ENCODE data around the gene DHFR2. TPM values are rescaled to one million over a fixed set of nuclear protein-coding genes. Genes with fewer than 3 reads are reported as not detected.

DHFR2 gene
- total and polyA plus RNA-seq, 2 donors (not counting 1 experiment from before 2014, with no cell fraction given): 0.91 to 8.1 TPM

GRCh38 chr3:94089126-94089525, 26.4 kb upstream of the DHFR2 start:
- Histone ChIP-seq H2AFZ (ENCODE audit: insufficient read depth, low read depth, low read length, poor library complexity, severe bottlenecking) (no peak overlapping the region), H3K9me3 (ENCODE audit: control extremely low read depth in 1 of 3, control insufficient read depth in 2 of 3, insufficient read depth in 1 of 3, low read length in 2 of 3) (no peaks in the 10 kb centered on the region), H3K4me2 (replicated peaks; ENCODE audit: low read depth, low read length, poor library complexity, severe bottlenecking) (no peak overlapping the region), H3K4me3 (ENCODE audit: control extremely low read depth in 1 of 5, extremely low read depth in 1 of 5, insufficient read depth in 1 of 5, low read depth in 2 of 5, low read length in 4 of 5) (no peak overlapping the region), H3K36me3 (replicated peaks in 1 of 2; ENCODE audit: control extremely low read depth in 1 of 2, control insufficient read depth in 1 of 2, extremely low read depth in 1 of 2, insufficient read depth in 2 of 2, low read length in 1 of 2) (peaks cover 8 to 27% of the 10 kb centered on the region in 2 experiments), H3K9ac (ENCODE audit: low read length) (no peak overlapping the region), H4K20me1 (ENCODE audit: control insufficient read depth, insufficient read depth, low read length, poor library complexity, severe bottlenecking) (no peaks in the 10 kb centered on the region), H3K4me1 (ENCODE audit: control insufficient read depth in 2 of 2, insufficient read depth in 2 of 2, low read length in 2 of 2) (no peaks in the 10 kb centered on the region), H3K27ac (ENCODE audit: low read length in 2 of 2) (no peak overlapping the region), H3K27me3 (replicated peaks in 1 of 4; ENCODE audit: control extremely low read depth in 1 of 4, control insufficient read depth in 3 of 4, insufficient read depth in 4 of 4, low read length in 3 of 4) (no peaks in the 10 kb centered on the region), H3K79me2 (ENCODE audit: control insufficient read depth, insufficient read depth, low read length) (no peaks in the 10 kb centered on the region)
- ATAC-seq (ENCODE audit: low read depth) (no peak), DNase-seq (no peak)
- Mint-ChIP-seq H3K27me3 (no peaks in the 10 kb centered on the region), H3K4me1 (peaks cover 2% of the 10 kb centered on the region), H3K4me3 (no peak overlapping the region), H3K27ac (no peak overlapping the region), H3K9me3 (ENCODE audit: insufficient read depth) (no peaks in the 10 kb centered on the region)
- CTCF ChIA-PET: interaction anchor here (1.2 to 1.8 kb wide), 2 partner anchors 20 to 38 kb away, joined by 3 to 4 read pairs; no protein-coding TSS in a partner anchor
- no CpG with 5 or more reads among the region's 1 CpG for WGBS (ENCODE audit: insufficient coverage)
- no peak for TF ChIP-seq CTCF (IDR thresholded peaks at IDR 0.05)
- POLR2A ChIA-PET: no interaction called here
- intact Hi-C loops (cut with micrococcal nuclease): no loop called here

DNA sequence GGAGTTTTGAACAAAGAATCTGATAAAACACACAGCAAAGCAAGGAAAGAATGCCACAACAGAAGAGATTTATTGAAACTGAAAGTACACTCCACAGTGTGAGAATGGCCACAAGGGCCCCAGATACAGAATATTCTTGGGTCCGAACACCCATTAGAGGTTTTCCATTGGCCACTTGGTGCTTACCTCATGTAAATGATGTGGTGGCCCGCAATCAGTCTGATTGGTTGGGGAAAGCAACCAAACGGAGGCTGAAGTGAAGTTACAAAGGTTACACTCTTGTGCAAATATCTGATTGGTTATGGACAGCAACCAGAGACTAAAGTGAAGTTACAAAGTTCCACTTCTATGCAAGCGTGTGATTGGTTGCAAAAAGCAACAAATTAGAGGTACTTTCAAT, 20.5 kb upstream of the DHFR2 start:
- H3K4me1 Mint-ChIP-seq: peaks cover 34% of the 10 kb centered on the region
- TF ChIP-seq CTCF (IDR thresholded peaks at IDR 0.05) (no peak), EZH2 (IDR thresholded peaks at IDR 0.05; ENCODE audit: borderline replicate concordance, insufficient read depth, low read depth, low read length, poor library complexity, severe bottlenecking) (no peak)
- peaks cover 7 to 12% of the 10 kb centered on the region in 2 donors for H3K4me1 ChIP-seq (ENCODE audit: control insufficient read depth in 2 of 2, insufficient read depth in 2 of 2, low read length in 2 of 2)
- intact Hi-C loops (cut with micrococcal nuclease): no loop called here
- H3K4me2 ChIP-seq (replicated peaks; ENCODE audit: low read depth, low read length, poor library complexity, severe bottlenecking): no peak overlapping the region
- DNase-seq: no peak
- H3K9me3 ChIP-seq (ENCODE audit: control extremely low read depth in 1 of 3, control insufficient read depth in 2 of 3, insufficient read depth in 1 of 3, low read length in 2 of 3): no peaks in the 10 kb centered on the region
- H3K79me2 ChIP-seq (ENCODE audit: control insufficient read depth, insufficient read depth, low read length): peaks cover 14% of the 10 kb centered on the region
- H3K4me3 ChIP-seq (ENCODE audit: control extremely low read depth in 1 of 5, extremely low read depth in 1 of 5, insufficient read depth in 1 of 5, low read depth in 2 of 5, low read length in 4 of 5): no peak overlapping the region
- peaks cover 4 to 13% of the 10 kb centered on the region in 2 experiments for H3K36me3 ChIP-seq (replicated peaks in 1 of 2; ENCODE audit: control extremely low read depth in 1 of 2, control insufficient read depth in 1 of 2, extremely low read depth in 1 of 2, insufficient read depth in 2 of 2, low read length in 1 of 2)
- 72% methylated on average over 2 of the region's 4 CpGs for WGBS (ENCODE audit: insufficient coverage)
- ATAC-seq (ENCODE audit: low read depth): no peak
- no peak overlapping the region for H3K9ac ChIP-seq (ENCODE audit: low read length)
- H3K9me3 Mint-ChIP-seq (ENCODE audit: insufficient read depth): no peaks in the 10 kb centered on the region
- no peak overlapping the region for H3K27ac Mint-ChIP-seq
- no peak overlapping the region for H3K27ac ChIP-seq (ENCODE audit: low read length in 2 of 2)
- ChIA-PET POLR2A (no interaction called here), CTCF (no interaction called here)
- H3K27me3 ChIP-seq (replicated peaks in 1 of 4; ENCODE audit: control extremely low read depth in 1 of 4, control insufficient read depth in 3 of 4, insufficient read depth in 4 of 4, low read length in 3 of 4): no peaks in the 10 kb centered on the region
- no peaks in the 10 kb centered on the region for H4K20me1 ChIP-seq (ENCODE audit: control insufficient read depth, insufficient read depth, low read length, poor library complexity, severe bottlenecking)
- H3K4me3 Mint-ChIP-seq: no peak overlapping the region
- H2AFZ ChIP-seq (ENCODE audit: insufficient read depth, low read depth, low read length, poor library complexity, severe bottlenecking): no peak overlapping the region
- no peaks in the 10 kb centered on the region for H3K27me3 Mint-ChIP-seq
